ENCODE measurements around the gene ITGB2. TPM values are rescaled to one million over a fixed set of nuclear protein-coding genes. Genes with fewer than 3 reads are reported as not detected.
A peak's percentile ranks its signal among the peaks of the same experiment; 100 is the strongest.

ITGB2 gene
- polyA plus RNA-seq, 2 donors: 7.3 to 10.0 TPM

DNA sequence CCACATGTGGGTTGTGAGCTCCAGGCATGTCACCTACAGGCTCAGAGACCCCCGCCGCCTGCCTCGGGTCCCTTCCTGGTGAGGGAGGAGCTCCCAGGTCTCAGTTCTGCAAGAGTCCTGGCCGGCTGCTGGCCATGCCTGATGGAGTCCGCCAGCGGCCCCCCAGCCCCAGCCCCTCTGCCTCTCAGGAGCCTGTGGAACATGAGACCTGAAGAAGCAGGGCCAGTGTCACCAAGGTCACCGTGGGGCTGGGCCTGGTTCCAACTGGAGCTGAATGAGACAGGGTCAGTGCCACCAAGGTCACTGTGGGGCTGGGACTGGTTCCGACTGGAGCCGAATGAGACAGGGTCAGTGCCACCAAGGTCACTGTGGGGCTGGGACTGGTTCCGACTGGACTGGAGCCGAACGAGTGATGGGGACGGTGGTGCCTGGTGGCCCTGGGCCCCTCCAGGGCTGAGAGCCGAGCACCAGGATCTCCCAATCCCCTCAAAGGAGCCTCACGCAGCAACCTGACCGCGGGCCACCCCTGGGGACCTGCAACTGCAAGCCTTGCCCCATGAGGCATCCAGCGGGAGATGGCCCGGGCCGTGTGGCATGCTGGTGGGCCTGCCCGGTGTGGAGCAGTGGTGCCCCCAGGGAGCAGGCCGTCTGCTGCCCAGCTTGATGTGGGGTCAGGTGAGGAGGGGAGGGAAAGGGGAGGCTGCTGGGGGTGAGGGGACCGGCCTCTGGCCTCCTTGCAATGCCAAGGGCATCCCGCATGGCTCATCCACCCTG lies 32.7 kb downstream of the ITGB2 start:
- 80 to 88% methylated on average over 23 to 24 of the region's 24 CpGs for WGBS, 2 donors
- Histone ChIP-seq H3K4me1 (ENCODE audit: control insufficient read depth in 2 of 2, insufficient read depth in 2 of 2, low read length in 1 of 2) (peaks cover 0 to 11% of the 10 kb centered on the region in 2 donors), H3K9me3 (ENCODE audit: control insufficient read depth in 2 of 2, insufficient read depth in 1 of 2, low read depth in 1 of 2, low read length in 1 of 2) (no peaks in the 10 kb centered on the region), H3K27me3 (ENCODE audit: control insufficient read depth in 1 of 2, insufficient read depth in 2 of 2, low read length in 2 of 2) (peaks cover 0 to 3% of the 10 kb centered on the region in 2 donors), H3K36me3 (ENCODE audit: control insufficient read depth in 2 of 2, insufficient read depth in 2 of 2, low read length in 1 of 2) (no peaks in the 10 kb centered on the region), H3K27ac (ENCODE audit: low read depth in 2 of 2, low read length in 1 of 2) (no peak overlapping the region), H3K4me3 (ENCODE audit: low read depth in 1 of 2, low read length in 2 of 2) (no peak overlapping the region)

DNA sequence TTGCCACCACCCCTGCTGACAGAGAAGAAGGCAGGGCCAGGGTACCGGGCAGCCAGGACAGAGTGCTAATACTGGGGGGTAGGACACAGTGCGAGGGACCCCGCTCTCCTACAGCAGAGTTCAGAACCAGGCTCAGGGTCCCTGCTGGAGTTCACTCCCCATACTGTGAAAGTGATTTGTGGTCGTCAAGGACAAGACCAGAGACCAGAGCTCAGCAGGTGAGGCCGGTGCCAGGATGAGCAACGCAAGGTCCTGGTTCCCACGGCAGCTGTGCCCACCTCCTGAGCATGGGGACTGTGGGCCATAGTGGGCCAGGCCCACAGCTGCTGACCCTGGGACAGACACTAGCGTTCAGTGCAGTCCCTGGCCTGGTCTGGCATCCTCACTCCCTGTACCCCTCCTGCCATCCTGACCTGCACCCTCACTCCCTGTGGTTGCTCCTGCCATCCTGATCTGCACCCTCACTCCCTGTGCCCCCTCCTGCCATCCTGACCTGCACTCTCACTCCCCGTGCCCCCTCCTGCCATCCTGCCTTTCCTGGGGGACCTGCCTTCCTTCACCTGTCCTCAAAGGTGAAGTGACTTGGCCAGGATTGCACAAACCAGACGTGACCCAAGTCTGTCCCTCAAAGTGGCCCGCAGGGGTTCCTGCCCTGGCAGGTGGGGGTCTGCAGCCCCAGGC lies 33.4 kb downstream of the ITGB2 start:
- Histone ChIP-seq H3K9me3 (ENCODE audit: control insufficient read depth in 2 of 2, insufficient read depth in 1 of 2, low read depth in 1 of 2, low read length in 1 of 2) (no peaks in the 10 kb centered on the region), H3K4me3 (ENCODE audit: low read depth in 1 of 2, low read length in 2 of 2) (no peak overlapping the region), H3K27me3 (ENCODE audit: control insufficient read depth in 1 of 2, insufficient read depth in 2 of 2, low read length in 2 of 2) (peaks cover 0 to 3% of the 10 kb centered on the region in 2 donors), H3K4me1 (ENCODE audit: control insufficient read depth in 2 of 2, insufficient read depth in 2 of 2, low read length in 1 of 2) (peaks cover 0 to 11% of the 10 kb centered on the region in 2 donors), H3K36me3 (ENCODE audit: control insufficient read depth in 2 of 2, insufficient read depth in 2 of 2, low read length in 1 of 2) (no peaks in the 10 kb centered on the region), H3K27ac (ENCODE audit: low read depth in 2 of 2, low read length in 1 of 2) (no peak overlapping the region)
- 89 to 93% methylated on average over 11 of the region's 11 CpGs for WGBS, 2 donors

DNA sequence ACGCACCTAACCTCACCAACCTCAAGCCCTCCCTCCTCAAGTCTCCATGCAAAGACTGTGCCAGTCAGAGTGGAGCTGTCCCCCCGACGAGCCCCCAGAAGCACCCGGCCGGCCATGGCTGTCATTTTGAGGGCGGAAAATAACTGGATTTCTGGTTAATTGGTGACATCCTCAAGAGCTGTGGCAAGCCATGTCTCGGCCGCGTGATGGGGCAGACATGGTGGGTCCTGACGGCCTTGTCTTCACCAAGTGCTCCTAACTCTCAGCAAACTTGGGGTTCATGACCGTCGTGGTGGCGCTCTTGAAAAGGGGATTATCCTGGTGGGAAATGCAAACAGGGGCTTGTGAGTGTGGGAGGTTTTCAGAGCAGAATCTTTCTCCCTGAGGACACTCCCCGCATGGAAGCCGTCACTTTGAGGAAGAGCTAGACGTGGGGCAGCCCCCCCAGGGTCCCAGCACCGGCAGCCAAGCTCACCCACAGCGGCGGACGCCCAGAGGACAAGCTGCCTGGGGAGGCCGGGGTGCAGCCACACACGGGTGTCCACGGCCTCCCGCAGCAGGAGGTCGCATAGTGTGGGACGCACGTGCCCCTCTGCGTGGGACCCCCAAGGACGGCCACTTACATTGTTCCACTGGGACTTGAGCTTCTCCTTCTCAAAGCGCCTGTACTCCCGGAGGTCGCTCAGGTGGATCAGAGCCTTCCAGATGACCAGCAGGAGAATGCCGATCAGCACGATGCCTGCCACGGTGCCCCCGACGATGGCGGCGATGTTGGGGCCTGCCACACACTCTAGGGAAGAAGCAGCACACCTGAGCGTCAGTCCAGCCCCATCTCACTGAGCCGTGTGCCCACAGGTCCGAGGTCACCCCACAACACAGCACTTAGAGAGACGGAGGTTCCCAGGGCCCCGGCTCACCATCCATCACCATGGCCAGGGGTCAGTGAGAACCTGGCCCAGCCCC lies 34.3 kb downstream of the ITGB2 start:
- Histone ChIP-seq H3K9me3 (ENCODE audit: control insufficient read depth in 2 of 2, insufficient read depth in 1 of 2, low read depth in 1 of 2, low read length in 1 of 2) (no peaks in the 10 kb centered on the region), H3K27ac (ENCODE audit: low read depth in 2 of 2, low read length in 1 of 2) (no peak overlapping the region), H3K4me1 (ENCODE audit: control insufficient read depth in 2 of 2, insufficient read depth in 2 of 2, low read length in 1 of 2) (peaks cover 0 to 11% of the 10 kb centered on the region in 2 donors), H3K36me3 (ENCODE audit: control insufficient read depth in 2 of 2, insufficient read depth in 2 of 2, low read length in 1 of 2) (no peaks in the 10 kb centered on the region), H3K27me3 (ENCODE audit: control insufficient read depth in 1 of 2, insufficient read depth in 2 of 2, low read length in 2 of 2) (peaks cover 0 to 3% of the 10 kb centered on the region in 2 donors), H3K4me3 (ENCODE audit: low read depth in 1 of 2, low read length in 2 of 2) (no peak overlapping the region)
- 89% methylated on average over 44 of the region's 44 CpGs for WGBS, 2 donors

DNA sequence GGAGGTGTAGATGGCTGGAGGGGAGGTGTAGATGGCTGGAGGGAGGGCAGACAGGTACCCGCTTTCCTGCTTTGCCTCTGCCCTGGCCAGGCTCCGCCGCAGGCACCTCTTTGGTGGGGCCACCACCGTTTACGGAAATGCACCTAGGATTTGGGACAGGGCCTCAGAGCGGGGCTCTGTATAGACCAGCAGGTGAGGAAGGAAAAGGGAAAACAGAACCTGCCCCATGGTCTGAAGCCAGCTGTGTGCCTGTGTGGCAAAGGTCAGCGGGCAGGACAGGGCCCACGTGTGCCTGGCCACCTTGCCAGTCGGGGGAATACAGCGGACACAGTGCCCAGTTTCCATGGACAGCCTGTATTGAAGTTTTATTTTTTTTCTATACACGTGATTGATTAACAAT lies 35.1 kb downstream of the ITGB2 start:
- Histone ChIP-seq H3K9me3 (ENCODE audit: control insufficient read depth in 2 of 2, insufficient read depth in 1 of 2, low read depth in 1 of 2, low read length in 1 of 2) (no peaks in the 10 kb centered on the region), H3K27me3 (ENCODE audit: control insufficient read depth in 1 of 2, insufficient read depth in 2 of 2, low read length in 2 of 2) (peaks cover 0 to 3% of the 10 kb centered on the region in 2 donors), H3K4me3 (ENCODE audit: low read depth in 1 of 2, low read length in 2 of 2) (no peak overlapping the region), H3K4me1 (ENCODE audit: control insufficient read depth in 2 of 2, insufficient read depth in 2 of 2, low read length in 1 of 2) (peaks cover 0 to 11% of the 10 kb centered on the region in 2 donors), H3K27ac (ENCODE audit: low read depth in 2 of 2, low read length in 1 of 2) (no peak overlapping the region), H3K36me3 (ENCODE audit: control insufficient read depth in 2 of 2, insufficient read depth in 2 of 2, low read length in 1 of 2) (no peaks in the 10 kb centered on the region)
- 77% methylated on average over 11 of the region's 11 CpGs for WGBS, 2 donors

DNA sequence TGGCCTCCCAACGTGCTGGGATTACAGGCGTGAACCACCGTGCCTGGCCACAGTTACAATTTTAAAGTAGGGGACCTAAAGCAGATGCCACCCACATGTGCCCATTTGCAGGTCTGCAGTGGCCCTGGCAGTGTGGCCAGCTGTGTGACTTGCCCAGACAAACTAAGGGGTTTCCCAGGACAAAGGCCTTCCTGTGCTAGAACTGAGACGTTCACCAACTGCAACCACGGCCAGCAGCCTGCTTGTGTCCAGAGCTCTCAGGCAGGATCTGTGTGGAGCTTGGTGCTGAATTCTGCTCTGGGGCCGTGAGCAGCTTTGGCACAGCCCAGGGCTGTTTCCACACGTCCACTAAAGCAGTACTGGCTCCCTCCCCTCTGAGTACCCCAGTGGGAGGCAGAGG lies 36.6 kb downstream of the ITGB2 start:
- H3K4me1 ChIP-seq (ENCODE audit: control insufficient read depth in 2 of 2, insufficient read depth in 2 of 2, low read length in 1 of 2): peaks cover 0 to 6% of the 10 kb centered on the region in 2 donors
- 67 to 73% methylated on average over 7 of the region's 7 CpGs for WGBS, 2 donors
- no peaks in the 10 kb centered on the region for H3K9me3 ChIP-seq (ENCODE audit: control insufficient read depth in 2 of 2, insufficient read depth in 1 of 2, low read depth in 1 of 2, low read length in 1 of 2)
- H3K4me3 ChIP-seq (ENCODE audit: low read depth in 1 of 2, low read length in 2 of 2): no peak overlapping the region
- peaks cover 0 to 3% of the 10 kb centered on the region in 2 donors for H3K27me3 ChIP-seq (ENCODE audit: control insufficient read depth in 1 of 2, insufficient read depth in 2 of 2, low read length in 2 of 2)
- H3K27ac ChIP-seq (ENCODE audit: low read depth in 2 of 2, low read length in 1 of 2): no peak overlapping the region
- H3K36me3 ChIP-seq (ENCODE audit: control insufficient read depth in 2 of 2, insufficient read depth in 2 of 2, low read length in 1 of 2): no peaks in the 10 kb centered on the region

DNA sequence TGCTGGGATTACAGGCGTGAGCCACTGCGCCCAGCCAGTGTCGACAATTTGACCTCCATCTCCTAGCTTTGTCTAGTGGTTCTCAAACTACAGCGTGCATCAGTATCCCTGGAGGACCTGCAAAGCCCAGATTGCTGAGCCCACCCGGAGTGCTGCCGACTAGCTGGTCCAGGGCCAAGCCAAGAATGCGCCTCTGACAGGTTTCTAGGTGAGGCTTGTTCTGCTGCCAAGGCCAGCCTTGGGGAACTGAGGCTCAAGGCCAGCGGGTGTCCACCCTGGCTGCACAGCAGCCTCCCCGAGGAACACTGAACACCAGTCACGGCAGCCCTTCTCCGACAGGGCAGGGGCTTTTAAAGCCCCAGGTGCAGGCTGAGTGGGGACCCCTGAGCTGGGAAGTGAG lies 37.4 kb downstream of the ITGB2 start:
- WGBS, 2 donors: 82 to 86% methylated on average over 11 of the region's 11 CpGs
- Histone ChIP-seq H3K27me3 (ENCODE audit: control insufficient read depth in 1 of 2, insufficient read depth in 2 of 2, low read length in 2 of 2) (no peaks in the 10 kb centered on the region), H3K36me3 (ENCODE audit: control insufficient read depth in 2 of 2, insufficient read depth in 2 of 2, low read length in 1 of 2) (no peaks in the 10 kb centered on the region), H3K9me3 (ENCODE audit: control insufficient read depth in 2 of 2, insufficient read depth in 1 of 2, low read depth in 1 of 2, low read length in 1 of 2) (no peaks in the 10 kb centered on the region), H3K4me3 (ENCODE audit: low read depth in 1 of 2, low read length in 2 of 2) (no peak overlapping the region), H3K27ac (ENCODE audit: low read depth in 2 of 2, low read length in 1 of 2) (no peak overlapping the region), H3K4me1 (ENCODE audit: control insufficient read depth in 2 of 2, insufficient read depth in 2 of 2, low read length in 1 of 2) (no peaks in the 10 kb centered on the region)

DNA sequence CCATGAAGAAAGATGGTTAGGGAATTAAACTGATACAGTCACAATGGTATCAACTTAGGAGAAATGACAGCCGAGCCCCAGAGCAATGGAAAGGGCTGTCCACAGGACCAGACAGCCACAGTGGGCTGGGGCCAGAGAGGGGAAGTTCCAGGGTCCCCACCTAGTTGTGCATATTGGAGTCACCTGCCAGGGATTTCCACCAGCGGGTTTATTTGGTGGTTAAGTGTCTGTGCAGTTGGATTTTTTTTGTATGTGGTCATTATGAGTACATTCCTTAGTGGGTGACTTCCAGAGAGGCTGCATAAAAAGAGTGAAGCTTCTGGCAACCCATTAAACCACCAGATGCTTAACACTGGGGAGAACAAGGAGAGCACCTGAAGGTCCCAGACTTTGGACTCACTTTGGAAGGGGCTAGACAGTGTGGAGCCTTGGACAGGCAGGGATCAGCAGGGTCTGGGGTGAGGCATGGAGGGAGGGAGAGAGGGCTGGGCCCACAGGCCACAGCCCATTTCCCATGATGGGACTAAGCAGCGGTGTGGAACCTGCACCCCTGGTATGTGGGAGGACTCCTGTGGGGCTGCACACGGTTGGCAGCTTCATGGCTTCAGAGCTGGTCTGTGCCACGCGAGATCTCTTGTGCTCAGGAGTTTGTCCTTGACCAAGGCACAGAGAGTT lies 39.4 kb downstream of the ITGB2 start:
- Histone ChIP-seq H3K27me3 (ENCODE audit: control insufficient read depth in 1 of 2, insufficient read depth in 2 of 2, low read length in 2 of 2) (no peaks in the 10 kb centered on the region), H3K4me1 (ENCODE audit: control insufficient read depth in 2 of 2, insufficient read depth in 2 of 2, low read length in 1 of 2) (no peaks in the 10 kb centered on the region), H3K9me3 (ENCODE audit: control insufficient read depth in 2 of 2, insufficient read depth in 1 of 2, low read depth in 1 of 2, low read length in 1 of 2) (no peaks in the 10 kb centered on the region), H3K4me3 (ENCODE audit: low read depth in 1 of 2, low read length in 2 of 2) (no peak overlapping the region), H3K36me3 (ENCODE audit: control insufficient read depth in 2 of 2, insufficient read depth in 2 of 2, low read length in 1 of 2) (no peaks in the 10 kb centered on the region), H3K27ac (ENCODE audit: low read depth in 2 of 2, low read length in 1 of 2) (peak overlapping the region in 1 of 2 donors; percentile 47)
- 66 to 68% methylated on average over 6 of the region's 6 CpGs for WGBS, 2 donors

DNA sequence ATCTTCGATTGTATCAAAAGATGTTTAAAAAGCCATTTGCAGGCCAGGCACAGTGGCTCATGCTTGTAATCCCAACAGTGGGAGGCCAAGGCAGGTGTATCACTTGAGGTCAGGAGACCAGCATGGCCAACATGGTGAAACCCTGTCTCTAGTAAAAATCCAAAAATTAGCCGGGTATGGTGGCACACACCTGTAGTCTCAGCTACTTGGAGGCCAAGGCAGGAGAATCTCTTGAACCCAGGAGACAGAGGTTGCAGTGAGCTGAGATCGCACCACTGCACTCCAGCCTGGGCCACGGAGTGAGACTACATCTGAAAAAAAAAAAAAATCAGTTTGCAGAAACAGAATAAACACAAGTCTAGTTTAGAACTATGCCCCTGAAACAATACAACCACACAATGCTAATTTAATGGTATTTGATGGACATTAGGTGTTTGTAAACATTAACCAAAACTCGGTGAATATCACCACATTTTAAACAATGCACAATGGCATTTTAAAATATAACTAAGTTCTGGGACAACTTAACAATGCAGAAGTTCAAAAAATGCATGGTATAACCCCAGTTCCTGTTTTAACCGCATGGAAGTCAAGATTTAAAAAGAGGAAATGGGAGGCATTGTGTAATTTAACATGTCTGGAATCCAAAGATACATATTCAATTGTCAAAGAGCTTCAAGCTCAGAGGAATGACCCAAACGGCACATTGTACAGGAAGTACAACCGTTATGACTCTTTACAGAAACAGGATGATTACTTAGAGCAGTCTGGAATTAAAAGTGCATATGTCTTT lies 40.1 kb downstream of the ITGB2 start:
- Histone ChIP-seq H3K27ac (ENCODE audit: low read depth in 2 of 2, low read length in 1 of 2) (no peak overlapping the region), H3K36me3 (ENCODE audit: control insufficient read depth in 2 of 2, insufficient read depth in 2 of 2, low read length in 1 of 2) (no peaks in the 10 kb centered on the region), H3K27me3 (ENCODE audit: control insufficient read depth in 1 of 2, insufficient read depth in 2 of 2, low read length in 2 of 2) (no peaks in the 10 kb centered on the region), H3K4me1 (ENCODE audit: control insufficient read depth in 2 of 2, insufficient read depth in 2 of 2, low read length in 1 of 2) (no peaks in the 10 kb centered on the region), H3K9me3 (ENCODE audit: control insufficient read depth in 2 of 2, insufficient read depth in 1 of 2, low read depth in 1 of 2, low read length in 1 of 2) (no peaks in the 10 kb centered on the region), H3K4me3 (ENCODE audit: low read depth in 1 of 2, low read length in 2 of 2) (no peak overlapping the region)
- 51 to 61% methylated on average over 8 of the region's 8 CpGs for WGBS, 2 donors

All from esophagus (tissue), 2 donors.